Frontal cortex (tissue), 4 donors: ENCODE measurements around the gene HSD17B8. TPM values are rescaled to one million over a fixed set of nuclear protein-coding genes. Genes with fewer than 3 reads are reported as not detected.

ENCODE experiments used
- DNase-seq, 2 donors: peaks; one replicate each; pipeline ENCODE4 v3.0.0; 2012; ENCODE audit warnings: low spot score in 2 of 2
- FAIRE-seq: peaks from 2 replicates; lab custom pipeline; 2012; peaks lifted over from hg19 to GRCh38; lab: Jason Lieb, UNC
- total RNA-seq: library from RNA; depleted of rRNA; stranded (reverse); fragments of >200 nt; gene quantifications from one replicate; pipeline ENCODE4 v1.2.3, GENCODE V29; 2014
- donor health status: control.
- donor health status: control.
- donor health status: control.

The HSD17B8 gene
- total RNA-seq, 1 donor from 2014 or later = 3.3 TPM

DNA sequence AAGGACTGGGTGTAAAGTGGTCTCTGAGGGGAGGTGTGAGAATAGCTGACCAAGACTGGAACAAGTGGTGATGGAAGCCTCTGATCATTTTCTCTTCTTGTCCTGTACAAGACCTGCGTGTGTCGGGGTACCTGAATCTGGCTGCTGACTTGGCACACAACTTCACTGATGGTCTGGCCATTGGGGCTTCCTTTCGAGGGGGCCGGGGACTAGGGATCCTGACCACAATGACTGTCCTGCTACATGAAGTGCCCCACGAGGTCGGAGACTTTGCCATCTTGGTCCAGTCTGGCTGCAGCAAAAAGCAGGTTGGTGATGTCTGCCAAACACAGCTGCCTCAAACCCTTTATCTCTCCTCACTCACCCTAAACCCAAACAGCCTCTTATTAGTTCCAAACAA, 1.7 kb upstream of the HSD17B8 start:
- FAIRE-seq (no peak), DNase-seq (no peak)

DNA sequence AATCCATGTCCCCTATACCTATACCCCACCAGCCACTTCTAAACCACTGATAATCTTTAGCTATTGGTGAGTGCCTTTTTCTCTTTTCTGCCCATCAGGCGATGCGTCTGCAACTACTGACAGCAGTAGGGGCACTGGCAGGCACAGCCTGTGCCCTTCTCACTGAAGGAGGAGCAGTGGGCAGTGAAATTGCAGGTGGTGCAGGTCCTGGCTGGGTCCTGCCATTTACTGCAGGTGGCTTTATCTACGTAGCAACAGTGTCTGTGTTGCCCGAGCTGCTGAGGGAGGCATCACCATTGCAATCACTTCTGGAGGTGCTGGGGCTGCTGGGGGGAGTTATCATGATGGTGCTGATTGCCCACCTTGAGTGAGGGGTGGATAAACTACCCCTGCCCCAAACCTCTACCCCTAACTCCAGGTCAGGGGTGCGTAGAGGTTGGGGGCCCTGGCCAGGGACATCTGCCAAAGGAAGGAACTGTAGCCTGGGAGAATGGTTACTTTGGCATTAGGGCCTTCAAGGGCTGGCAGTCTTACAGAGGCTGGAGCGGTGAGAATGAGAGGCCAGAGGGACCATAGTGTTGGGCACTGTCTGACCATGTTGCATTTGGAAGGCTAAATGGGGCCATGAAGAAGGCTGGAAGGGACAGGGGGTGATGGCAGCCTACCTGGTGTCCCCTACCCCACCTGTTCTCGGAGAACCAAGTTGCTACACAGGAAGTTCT, 851 bp upstream of the HSD17B8 start:
- FAIRE-seq = no peak
- no peak for DNase-seq

DNA sequence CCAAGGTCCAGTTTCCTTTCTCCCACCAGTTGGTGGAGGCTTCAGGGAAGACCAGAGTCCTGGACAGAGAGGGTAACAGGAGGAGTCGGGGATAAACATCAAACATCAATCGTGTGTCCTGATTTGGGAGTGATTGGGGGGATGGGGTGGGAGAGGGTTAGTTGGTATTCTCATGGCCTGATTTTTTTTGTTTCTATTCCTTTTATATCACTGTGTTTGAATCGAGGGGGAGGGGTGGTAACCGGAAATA, 365 bp upstream of the HSD17B8 start:
- FAIRE-seq (no peak), DNase-seq (no peak)

DNA sequence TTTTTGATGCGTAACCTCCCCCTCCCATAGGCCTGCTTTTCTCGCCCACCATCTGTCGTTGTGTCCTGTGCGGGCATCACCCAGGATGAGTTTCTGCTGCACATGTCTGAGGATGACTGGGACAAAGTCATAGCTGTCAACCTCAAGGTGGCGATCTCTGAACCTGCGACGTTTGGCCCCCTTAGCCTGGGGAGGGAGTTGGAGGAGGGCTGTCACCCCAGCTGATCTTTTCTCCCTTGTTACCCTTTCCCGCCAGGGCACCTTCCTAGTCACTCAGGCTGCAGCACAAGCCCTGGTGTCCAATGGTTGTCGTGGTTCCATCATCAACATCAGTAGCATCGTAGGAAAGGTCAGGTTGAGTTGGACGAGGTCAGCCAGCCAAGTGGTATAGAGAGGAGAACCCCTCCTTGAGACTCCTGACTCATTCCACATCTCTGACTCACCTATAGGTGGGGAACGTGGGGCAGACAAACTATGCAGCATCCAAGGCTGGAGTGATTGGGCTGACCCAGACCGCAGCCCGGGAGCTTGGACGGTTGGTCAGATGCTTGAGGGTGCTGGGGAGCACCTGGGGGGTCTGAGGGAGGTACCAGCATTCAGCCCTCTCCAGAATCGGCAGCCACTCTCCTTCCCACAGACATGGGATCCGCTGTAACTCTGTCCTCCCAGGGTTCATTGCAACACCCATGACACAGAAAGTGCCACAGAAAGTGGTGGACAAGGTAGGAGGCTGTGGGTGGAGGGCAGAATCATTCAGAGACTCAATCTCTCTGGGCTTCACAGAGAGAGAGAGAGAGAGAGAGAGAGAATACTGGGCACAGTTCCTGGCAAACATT, 954 bp downstream of the HSD17B8 start:
- no peak for FAIRE-seq
- DNase-seq = no peak

DNA sequence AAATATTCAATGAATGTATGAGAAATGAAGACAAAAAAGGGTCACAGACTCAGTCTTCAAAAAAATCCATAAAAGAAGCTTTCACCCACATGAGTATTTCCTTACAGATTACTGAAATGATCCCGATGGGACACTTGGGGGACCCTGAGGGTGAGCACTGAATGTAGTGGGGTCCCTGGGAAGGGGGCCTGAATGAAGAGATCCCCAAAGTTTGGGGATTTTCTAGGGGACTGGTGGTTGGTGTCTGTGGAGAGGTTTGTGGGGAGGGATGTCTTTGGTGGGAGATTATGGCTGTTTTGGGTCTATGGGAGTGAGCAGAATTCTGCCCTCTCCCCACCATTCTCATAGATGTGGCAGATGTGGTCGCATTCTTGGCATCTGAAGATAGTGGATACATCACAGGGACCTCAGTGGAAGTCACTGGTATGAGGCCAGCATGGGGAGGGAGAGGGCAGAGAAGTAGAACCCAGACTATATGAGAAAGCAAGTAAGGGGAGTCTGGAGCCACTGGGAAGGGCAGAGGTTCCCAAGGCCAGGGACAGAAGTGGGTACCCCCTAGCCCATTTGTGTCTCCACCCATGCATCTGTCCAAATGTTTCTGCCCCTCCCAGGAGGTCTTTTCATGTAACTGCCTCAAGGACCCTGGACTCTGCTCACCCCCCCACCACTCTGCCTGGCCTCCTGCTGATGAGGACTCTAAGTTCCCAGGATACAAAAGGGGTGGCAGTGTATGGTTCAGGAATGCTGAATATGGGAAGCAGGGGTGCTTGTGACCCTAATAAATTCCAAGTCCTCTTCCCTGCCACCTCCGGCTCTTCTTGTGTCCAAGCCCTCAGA, 1.8 kb downstream of the HSD17B8 start:
- FAIRE-seq (no peak), DNase-seq (no peak)

DNA sequence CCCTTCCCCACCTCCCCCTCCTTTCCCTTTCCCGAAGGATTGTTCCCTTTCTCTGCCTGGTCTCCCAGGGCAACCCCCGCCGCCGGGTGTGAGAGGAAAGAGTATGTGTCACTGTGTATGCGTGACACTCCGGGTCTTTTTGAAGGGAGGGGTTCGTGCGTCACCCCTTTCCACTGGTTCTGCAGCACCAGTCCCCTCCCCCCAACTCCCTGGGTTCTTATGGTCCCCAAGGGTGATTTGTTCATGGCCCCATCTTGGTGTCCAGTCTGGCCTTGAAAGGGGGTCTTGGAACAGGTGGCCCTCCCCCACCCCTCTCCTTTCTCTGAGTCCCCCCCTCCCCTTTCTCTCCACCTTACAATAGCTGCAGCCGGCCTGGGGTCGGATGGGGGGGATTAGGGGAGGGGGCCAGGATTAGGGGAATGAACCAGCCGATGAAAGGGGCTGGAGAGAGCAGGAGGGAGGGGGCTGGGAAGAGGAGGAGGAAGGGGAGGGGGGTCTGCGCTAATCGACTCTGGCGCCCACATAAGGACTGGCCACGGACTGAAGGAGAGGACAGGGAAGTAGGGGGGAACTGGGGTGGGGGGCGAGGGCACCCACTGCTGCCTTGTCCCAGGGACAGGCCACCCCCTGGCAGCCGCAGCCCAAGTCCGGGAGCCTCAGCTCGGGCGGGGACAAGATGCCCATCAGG, 2.6 kb downstream of the HSD17B8 start:
- peak in 1 of 2 donors; percentile 57 for DNase-seq

DNA sequence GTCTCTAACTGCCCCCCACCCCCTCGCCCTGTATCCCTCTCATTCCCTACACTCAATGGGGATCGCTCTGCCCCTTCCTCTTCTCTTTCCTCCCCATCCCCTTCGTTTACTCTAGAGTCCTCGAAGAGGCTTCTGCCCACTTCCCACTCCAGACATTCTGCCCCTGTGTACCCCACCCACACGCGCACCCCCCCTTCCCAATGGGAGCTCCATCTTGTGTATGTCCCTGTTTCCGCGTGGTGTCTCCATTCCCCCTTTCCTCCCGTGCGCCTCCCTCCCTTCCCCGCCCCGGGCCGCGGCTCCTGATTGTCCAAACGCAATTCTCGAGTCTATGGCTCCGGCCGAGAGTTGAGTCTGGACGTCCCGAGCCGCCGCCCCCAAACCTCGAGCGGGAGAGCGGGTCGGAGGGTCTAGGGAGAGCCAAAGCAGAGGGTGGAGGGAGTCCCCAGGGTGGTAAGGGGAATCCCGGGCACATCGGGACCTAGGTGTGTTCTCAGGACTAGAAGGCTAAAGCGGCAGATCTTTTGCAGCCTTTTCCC, 3.2 kb downstream of the HSD17B8 start:
- DNase-seq = peak; percentile 54 to 60
- FAIRE-seq = no peak

More for the DNA sequence above, 2.6 kb downstream of the HSD17B8 start:
- FAIRE-seq = no peak

DNA sequence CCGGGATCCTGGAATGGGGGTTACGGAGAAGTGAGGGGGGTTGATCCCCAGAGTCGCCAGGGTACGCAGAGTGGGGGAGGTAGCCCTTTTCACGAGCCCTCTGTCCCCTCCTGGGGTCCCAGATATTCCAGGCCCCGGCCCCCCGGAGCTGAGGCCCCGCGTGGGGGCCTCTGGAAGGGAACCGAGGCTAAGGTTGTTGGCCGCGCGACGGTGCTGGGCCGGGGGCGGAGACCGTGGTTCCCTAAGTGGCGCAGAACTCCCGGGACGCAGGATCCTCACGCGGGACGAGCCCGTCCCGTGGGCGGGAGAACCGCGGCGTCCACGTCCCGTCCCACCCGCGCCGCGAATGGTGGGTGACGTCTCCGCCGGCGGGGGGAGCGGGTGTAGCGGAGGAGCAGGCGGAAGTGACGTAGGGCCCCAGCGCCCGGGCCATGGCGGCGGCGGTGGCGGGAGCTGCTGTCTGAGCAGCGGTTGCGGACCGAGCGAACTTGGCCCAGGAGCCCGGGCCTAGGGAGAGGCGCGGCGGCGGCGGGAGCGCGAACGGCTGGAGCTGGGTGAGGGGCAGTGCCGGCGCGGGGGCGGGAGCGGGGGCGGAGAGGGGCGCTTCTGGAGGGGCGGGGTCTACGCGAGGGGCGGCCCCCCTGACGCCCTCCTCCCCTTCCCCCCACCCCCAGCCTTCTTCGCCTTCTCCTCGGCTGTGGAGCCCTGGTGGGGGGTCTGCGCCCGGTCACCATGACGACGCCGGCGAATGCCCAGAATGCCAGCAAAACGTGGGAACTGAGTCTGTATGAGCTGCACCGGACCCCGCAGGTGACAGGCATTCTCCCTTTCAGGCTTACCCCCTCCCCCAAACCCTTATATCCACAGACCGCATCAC, 3.9 kb downstream of the HSD17B8 start, which contains the start of gene RING1:
RING1 (plus strand) TSS at position 410 of the 877 bp plus-strand sequence; CDS start at position 733, 323 bp downstream.
- DNase-seq (peak; percentile 98), FAIRE-seq (no peak)

DNA sequence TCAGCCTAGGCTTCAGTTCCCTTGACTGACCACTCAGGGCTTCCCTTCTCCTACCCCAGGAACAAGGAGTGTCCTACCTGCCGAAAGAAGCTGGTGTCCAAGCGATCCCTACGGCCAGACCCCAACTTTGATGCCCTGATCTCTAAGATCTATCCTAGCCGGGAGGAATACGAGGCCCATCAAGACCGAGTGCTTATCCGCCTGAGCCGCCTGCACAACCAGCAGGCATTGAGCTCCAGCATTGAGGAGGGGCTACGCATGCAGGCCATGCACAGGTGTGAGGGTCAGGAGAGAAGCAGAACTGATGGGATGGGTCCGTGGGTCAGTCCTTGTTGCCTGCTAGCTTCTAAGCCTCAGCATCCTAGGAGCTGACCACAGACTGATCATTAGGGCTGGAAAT, 5.4 kb downstream of the HSD17B8 start:
- DNase-seq = no peak
- no peak for FAIRE-seq

DNA sequence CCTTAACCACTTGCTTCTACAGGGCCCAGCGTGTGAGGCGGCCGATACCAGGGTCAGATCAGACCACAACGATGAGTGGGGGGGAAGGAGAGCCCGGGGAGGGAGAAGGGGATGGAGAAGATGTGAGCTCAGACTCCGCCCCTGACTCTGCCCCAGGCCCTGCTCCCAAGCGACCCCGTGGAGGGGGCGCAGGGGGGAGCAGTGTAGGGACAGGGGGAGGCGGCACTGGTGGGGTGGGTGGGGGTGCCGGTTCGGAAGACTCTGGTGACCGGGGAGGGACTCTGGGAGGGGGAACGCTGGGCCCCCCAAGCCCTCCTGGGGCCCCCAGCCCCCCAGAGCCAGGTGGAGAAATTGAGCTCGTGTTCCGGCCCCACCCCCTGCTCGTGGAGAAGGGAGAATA, 6.7 kb downstream of the HSD17B8 start:
- DNase-seq (no peak), FAIRE-seq (no peak)

DNA sequence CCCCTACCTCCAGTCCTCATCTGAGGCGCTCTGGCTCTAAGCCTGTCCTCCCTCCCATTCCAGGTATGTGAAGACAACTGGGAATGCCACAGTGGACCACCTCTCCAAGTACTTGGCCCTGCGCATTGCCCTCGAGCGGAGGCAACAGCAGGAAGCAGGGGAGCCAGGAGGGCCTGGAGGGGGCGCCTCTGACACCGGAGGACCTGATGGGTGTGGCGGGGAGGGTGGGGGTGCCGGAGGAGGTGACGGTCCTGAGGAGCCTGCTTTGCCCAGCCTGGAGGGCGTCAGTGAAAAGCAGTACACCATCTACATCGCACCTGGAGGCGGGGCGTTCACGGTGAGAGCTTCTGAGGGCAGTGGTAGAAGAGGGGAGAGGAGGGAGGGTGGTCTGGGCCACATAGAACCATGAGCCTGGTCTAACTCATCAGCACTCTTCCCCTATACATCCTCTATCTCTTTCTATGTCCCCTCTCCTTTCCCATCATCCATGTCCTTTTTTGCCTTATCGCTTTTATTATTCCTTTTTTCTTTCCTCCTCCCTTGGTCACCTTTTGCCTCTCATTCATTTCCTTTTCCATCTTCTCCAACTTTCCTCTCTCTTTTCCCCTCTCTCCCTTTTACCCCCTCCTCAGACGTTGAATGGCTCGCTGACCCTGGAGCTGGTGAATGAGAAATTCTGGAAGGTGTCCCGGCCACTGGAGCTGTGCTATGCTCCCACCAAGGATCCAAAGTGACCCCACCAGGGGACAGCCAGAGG, 7.4 kb downstream of the HSD17B8 start:
- DNase-seq (no peak), FAIRE-seq (no peak)

DNA sequence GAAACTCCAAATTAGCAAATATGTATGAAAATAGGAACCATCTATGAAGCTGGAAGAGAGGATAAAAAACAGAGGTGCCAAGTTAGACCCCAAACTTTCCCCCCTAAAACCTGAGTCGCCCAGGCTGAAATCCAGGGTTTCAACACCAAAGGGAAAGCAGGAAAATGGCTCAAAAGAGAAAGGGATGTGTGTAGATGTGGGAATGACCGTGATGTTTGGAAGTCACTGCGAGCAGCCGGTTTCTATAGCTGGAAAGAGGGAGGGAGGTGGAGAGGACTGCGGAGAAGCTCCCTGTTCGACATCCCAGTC, 8.4 kb downstream of the HSD17B8 start:
- FAIRE-seq = no peak
- peak in 1 of 2 donors; percentile 22 for DNase-seq

DNA sequence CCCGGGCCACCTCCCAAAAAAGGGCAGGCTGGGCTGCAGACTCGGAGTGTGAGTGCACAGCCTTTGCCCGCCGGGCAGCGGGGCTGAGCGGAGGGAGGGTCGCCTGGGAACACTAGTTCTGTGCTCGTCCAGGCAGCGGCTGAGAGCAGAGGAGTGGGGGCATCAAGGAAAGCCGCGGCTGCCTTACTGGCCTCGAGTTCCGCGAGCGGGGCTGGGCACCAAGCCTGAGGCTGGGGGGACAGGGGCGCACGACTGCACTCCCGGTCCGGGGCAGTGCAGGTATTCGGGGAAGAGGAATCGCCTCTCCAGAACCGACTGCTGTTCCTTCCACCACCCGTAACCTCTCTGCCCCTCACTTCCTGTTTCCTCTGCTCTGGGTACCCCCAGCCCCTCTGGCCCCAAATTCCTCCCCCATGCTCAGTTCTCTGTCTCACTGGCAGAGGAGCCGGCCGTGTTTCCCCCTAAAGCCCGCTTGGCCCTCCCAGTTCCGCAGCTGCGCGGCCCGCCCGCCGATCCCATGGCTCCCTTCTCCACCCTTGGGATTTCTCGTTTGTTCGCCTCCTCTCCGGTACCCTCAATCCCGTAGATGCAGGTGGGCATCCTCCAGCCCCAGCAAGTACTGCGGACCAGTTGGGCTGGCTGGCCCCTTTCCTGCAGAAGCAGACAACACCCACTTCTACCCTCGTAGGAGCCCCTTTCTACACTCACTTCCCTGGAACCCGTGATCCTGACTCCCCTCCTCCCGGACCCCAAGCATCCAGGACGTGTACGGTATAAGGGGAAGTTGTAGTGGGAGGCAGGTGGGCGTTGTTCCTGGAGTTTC, 8.9 kb downstream of the HSD17B8 start:
- no peak for FAIRE-seq
- peak; percentile 34 to 64 for DNase-seq

DNA sequence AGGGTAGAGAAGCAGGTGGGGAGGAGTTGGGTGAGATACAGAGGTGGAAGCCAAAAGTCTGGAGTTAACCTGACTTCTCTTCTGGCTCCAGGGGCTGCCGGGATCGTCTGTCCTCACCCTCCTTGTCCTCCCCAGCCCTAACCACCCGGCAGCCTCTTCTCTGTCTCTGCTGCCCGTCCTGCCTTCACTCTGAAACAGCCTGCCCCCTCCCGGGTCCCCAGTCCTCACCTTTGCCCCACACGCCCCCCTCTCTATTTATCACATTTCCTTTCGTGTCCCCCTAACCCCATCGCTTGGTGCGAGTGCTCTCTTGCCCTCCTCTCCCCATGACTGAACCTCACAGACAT, 9.5 kb downstream of the HSD17B8 start:
- DNase-seq (no peak), FAIRE-seq (no peak)

DNA sequence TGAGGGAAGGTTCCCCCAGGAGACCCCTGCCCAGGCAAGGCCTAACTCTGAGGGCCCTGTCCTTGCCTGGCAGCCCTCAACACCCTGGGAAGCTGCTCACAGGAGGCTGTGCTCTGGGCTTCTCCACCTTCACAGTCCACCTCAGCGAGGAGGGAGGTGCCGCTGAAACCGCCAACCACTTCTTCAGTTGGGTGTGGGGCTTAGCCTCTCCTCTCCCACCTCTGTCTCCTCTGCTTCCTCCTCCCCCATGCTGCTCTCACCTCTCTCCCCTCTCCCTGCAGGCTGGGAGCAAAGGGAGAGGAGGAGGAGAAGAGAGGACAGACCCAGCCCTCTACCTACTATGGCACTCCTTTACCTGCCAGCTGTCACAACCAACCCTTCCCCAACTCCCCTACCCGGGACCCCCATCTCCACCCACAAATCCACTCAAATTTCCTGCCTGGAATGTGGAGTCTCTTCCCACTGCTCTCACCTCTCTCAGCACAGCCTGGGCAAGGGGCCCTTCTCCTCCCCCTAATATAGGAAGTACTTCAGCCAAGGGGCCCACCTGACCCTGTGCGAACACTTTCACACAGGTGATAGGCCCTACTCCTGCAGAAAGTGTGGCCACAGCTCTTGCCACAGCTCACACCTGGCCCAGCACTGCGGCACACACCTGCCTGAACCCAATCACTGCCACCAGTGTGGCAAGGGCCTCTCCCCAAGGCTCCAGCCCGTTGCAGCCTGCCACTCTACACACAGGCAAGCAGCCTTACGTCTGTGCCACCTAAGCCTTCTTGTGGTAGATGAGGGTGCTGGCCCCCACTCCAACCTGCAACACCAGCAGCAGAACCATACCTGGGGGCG, 11.0 kb downstream of the HSD17B8 start:
- DNase-seq = no peak
- FAIRE-seq = no peak

DNA sequence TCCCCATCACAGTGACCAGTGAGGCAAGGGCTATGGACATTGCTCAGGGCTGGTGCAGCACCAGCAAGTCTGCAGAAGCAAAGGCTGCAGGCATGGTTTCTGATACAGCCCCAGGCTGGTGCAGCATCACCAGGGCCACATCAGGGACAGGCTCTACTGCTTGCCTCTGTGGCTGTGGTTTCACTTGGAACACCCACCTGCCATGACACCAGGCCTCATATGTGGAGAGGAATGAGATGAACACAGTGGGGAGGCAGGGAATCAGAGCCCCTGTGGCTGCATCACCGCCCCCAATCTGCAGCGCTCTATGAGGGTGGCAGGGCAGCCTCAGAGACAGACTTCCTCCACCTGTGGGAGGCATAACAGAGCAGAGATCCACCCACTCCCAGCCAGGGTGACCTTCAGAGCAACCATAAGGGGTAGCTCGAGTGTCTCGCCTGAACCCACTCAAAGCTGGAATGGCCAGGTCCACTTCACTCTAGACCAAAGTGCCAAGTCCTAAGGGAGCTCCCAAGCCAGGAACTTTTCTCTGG, 11.7 kb downstream of the HSD17B8 start:
- DNase-seq (no peak), FAIRE-seq (no peak)
